Activated CD4-positive, alpha-beta T cell treated with anti-CD3 and anti-CD28 coated beads, Interleukin-2, amount 50 U/mL, for 4 hours (primary cell): ENCODE results near the gene ZNF500.

Experiments
- DNase-seq, 2 experiments: peaks; one replicate each; pipeline ENCODE4 v3.0.0-alpha.2; 2020

The ZNF500 gene

GRCh38 chr16:4700997-4701743 lies 65.8 kb downstream of the ZNF500 start:
- no peak for DNase-seq

DNA sequence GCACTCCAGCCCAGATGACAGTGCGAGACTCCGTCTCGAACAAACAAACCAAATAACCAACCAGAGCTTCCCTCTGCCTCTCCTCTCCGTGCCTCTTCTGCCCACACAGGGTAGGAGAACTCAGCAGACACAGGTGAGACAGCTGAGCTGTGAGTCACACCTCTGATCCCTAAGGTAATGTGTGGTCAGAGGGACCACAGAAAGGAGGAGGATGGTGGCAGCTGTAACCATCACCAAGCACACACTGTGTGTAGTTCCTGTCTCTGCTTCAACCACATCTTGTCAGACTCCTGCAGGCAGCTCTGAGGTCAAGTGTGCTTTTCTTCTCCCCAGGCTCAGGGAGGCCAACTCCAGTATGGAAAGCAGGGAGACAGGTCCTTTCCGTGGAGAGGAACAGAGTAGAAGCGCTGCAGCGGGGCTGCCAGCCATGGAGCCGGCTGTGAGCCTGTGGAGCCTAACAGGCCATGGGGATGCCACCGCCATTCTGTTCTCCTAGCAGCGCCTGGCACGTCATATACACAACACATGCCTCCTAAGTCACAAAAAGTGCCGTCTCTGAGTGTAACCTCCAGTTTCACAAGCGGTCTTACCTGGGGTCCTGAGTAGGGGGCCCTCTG lies 66.5 kb downstream of the ZNF500 start:
- no peak for DNase-seq

- no peak for DNase-seq
Measured at GRCh38 chr16:4699046-4699556, 67.9 kb downstream of the ZNF500 start.

DNA sequence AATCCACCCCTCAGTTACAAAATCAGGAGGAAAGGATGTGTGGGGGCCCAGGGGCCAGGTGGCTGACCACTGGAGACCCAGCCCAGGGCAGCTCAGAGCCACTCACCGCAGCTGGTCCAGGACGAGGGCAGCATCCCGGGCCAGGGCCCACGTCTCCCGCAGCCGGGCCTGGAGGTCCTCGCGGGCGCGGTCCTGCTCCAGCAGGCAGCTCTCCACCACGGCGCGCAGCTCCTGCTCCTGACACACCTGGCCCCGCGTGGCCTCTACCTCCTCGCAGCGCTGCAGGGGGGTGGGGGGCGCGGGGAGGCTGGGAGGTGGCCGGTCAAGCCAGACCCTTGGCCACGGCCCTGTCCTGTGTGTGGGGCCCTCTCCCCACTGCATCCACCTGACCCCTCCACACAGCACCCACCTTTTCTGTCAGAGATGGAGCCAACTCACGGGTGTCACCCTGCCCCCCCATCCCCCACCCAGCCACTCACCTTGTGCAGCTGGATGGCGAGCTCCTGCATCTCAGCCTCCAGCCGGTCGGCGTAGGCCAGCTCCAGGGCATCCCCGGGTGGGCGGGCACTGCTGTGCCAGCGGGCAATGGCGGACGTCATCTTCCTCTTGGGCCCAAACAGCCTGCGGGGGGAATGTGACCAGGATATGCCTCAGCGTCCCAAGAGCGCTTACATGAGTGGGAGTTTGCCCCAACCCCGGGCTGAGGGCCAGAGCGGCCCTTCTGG lies 68.5 kb downstream of the ZNF500 start:
- no peak for DNase-seq
